ENCODE results near the gene CLN5.

GRCh38 chr13:76971851-76972829 is 19.7 kb upstream of the CLN5 start:
- TF ChIP-seq ZBTB33 (CRISPR knock-in tag; IDR thresholded peaks at IDR 0.05) (no peak), CTCF (CRISPR knock-in tag; IDR thresholded peaks at IDR 0.05) (no peak), KAT2B (IDR thresholded peaks at IDR 0.05; ENCODE audit: borderline replicate concordance, low read depth, low read length) (no peak), ZFP36 (IDR thresholded peaks at IDR 0.05; ENCODE audit: borderline replicate concordance, low read depth, low read length, partially characterized antibody) (no peak), TP53 (CRISPR knock-in tag; conservative IDR thresholded peaks at IDR 0.05) (no peak), GABPA (IDR thresholded peaks at IDR 0.05; ENCODE audit: low read depth, low read length) (no peak), GABPA (CRISPR knock-in tag; IDR thresholded peaks at IDR 0.05; ENCODE audit: low read depth) (no peak), NFE2L1 (CRISPR knock-in tag; IDR thresholded peaks at IDR 0.05; ENCODE audit: borderline replicate concordance) (no peak), PLSCR1 (CRISPR knock-in tag; IDR thresholded peaks at IDR 0.05; ENCODE audit: borderline replicate concordance) (no peak), TOE1 (CRISPR knock-in tag; IDR thresholded peaks at IDR 0.05) (no peak)

All from HepG2 (cell line).